22Rv1 (cell line): ENCODE measurements around the gene NR2F1-AS1.

ENCODE experiments used
- CTCF ChIP-seq: fragments of 450-650 bp; IDR thresholded peaks from 2 replicates; pipeline ENCODE4 v1.5.1; 2017; ENCODE audit warnings: mild to moderate bottlenecking
- ZFX ChIP-seq: fragments of 450-650 bp; IDR thresholded peaks from 2 replicates; pipeline ENCODE4 v1.6.1; 2017; ENCODE audit warnings: antibody characterized with exemption, borderline replicate concordance

GRCh38 chr5:93578813-93579691, 2.0 kb downstream of the NR2F1-AS1 start:
- no peak for TF ChIP-seq CTCF
- TF ChIP-seq ZFX = no peak
